HL-60 (cell line): Measurements from ENCODE around the gene TBR1.

ENCODE experiments used
- DNase-seq, 2 experiments: peaks; one replicate each; pipeline ENCODE4 v3.0.0-alpha.2; 2010 to 2020; ENCODE audit warnings: low read depth in 1 of 2, low spot score in 1 of 2
- H3K27ac ChIP-seq: fragments of 250-450 bp; sonication (Bioruptor Pico); replicated peaks from 2 replicates; pipeline ENCODE4 v1.5.1; 2020; ENCODE audit warnings: mild to moderate bottlenecking, moderate library complexity
- H3K27me3 ChIP-seq: fragments of 250-450 bp; sonication (Bioruptor Pico); 2 replicates; pipeline ENCODE4 v1.5.1; 2021; ENCODE audit warnings: mild to moderate bottlenecking, moderate library complexity; ENCODE audit not compliant: insufficient read depth, poor library complexity, severe bottlenecking
- H3K4me3 ChIP-seq: replicated peaks from 2 replicates; pipeline ENCODE4 v1.5.1; 2011; ENCODE audit warnings: mild to moderate bottlenecking, control low read depth, low read length; ENCODE audit not compliant: insufficient read depth
- GABPA ChIP-seq: IDR thresholded peaks from 2 replicates; pipeline ENCODE4 v1.6.1; 2012; ENCODE audit warnings: low read depth
- POLR2AphosphoS5 ChIP-seq: IDR thresholded peaks from 2 replicates; pipeline ENCODE4 v1.6.1; 2012; ENCODE audit warnings: low read depth
- REST ChIP-seq: IDR thresholded peaks from 2 replicates; pipeline ENCODE4 v1.6.1; 2012; ENCODE audit warnings: low read depth; ENCODE audit not compliant: insufficient replicate concordance
- SPI1 ChIP-seq: IDR thresholded peaks from 2 replicates; pipeline ENCODE4 v1.6.1; 2012; ENCODE audit warnings: low read depth, mild to moderate bottlenecking, borderline replicate concordance
- TF ChIP-seq, protein P1 (sequence below): IDR thresholded peaks from one replicate; pipeline ENCODE4 v1.5.1; 2011; ENCODE audit warnings: low read length, control low read depth, inconsistent platforms; ENCODE audit not compliant: insufficient read depth

TBR1 gene

DNA sequence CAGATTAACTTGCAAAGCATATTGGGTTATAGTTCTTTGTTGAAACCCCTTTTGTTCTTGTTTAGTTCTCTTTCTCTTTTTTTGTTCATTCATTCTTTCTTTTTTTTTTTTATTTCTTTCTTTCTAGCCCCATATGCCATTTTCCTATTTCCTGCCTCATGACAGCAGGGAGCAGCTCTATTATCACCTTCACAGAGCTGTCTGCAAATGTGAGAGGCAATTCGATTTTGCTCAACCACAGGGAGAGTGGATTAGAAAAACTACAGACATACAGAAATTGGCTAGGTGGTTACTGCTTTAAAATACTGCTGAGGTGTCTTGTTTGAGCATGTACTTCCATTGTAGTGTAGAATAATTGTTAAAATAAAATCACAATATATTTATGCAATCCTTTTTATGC, 44.2 kb upstream of the TBR1 start:
- DNase-seq, result no peak
- TF ChIP-seq SPI1 (no peak), GABPA (no peak), POLR2AphosphoS5 (no peak), REST (no peak)
- TF ChIP-seq, protein P1, sequence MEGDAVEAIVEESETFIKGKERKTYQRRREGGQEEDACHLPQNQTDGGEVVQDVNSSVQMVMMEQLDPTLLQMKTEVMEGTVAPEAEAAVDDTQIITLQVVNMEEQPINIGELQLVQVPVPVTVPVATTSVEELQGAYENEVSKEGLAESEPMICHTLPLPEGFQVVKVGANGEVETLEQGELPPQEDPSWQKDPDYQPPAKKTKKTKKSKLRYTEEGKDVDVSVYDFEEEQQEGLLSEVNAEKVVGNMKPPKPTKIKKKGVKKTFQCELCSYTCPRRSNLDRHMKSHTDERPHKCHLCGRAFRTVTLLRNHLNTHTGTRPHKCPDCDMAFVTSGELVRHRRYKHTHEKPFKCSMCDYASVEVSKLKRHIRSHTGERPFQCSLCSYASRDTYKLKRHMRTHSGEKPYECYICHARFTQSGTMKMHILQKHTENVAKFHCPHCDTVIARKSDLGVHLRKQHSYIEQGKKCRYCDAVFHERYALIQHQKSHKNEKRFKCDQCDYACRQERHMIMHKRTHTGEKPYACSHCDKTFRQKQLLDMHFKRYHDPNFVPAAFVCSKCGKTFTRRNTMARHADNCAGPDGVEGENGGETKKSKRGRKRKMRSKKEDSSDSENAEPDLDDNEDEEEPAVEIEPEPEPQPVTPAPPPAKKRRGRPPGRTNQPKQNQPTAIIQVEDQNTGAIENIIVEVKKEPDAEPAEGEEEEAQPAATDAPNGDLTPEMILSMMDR, result no peak
- H3K27ac ChIP-seq, result no peak overlapping the region
- no peak overlapping the region for H3K4me3 ChIP-seq
- H3K27me3 ChIP-seq, result no peaks in the 10 kb centered on the region

DNA sequence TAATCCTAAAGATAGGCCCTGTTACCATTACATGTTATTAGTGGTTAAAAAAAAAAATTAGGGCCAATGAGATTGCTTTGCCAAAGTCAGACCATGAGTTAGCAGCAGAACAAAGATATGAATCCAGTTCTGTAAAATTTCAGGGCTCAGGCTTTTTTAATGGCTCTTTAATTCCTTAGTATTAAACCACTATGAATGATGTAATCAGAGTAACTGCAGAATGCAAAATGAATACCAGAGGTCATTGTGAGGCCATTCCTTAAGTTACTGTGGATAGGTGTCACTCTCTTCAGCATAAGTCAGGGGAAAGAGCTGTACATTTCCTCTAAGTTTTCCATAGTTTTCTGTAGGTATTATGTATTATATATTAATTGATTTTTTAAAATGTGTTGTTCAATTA, 42.2 kb upstream of the TBR1 start:
- no peak overlapping the region for H3K27ac ChIP-seq
- H3K27me3 ChIP-seq, result no peaks in the 10 kb centered on the region
- no peak for DNase-seq
- H3K4me3 ChIP-seq, result no peak overlapping the region
- no peak for TF ChIP-seq POLR2AphosphoS5
- TF ChIP-seq GABPA, result no peak
- no peak for TF ChIP-seq SPI1
- no peak for TF ChIP-seq REST
- TF ChIP-seq, protein P1, result no peak

- no peak overlapping the region for H3K27ac ChIP-seq
- no peaks in the 10 kb centered on the region for H3K27me3 ChIP-seq
- DNase-seq, result no peak
- H3K4me3 ChIP-seq, result no peak overlapping the region
- TF ChIP-seq REST (no peak), GABPA (no peak), POLR2AphosphoS5 (no peak), SPI1 (no peak)
- TF ChIP-seq, protein P1, result no peak
These were observed 41.7 kb upstream of the TBR1 start for GRCh38 chr2:161374446-161374845.
